HepG2 (cell line): ENCODE measurements around the gene IVD.

Source experiments
- EZH2 ChIP-seq: conservative IDR thresholded peaks from 2 replicates; pipeline ENCODE4 v1.6.1; 2012; ENCODE audit warnings: mild to moderate bottlenecking, low read depth, low read length, moderate library complexity
- MAFF ChIP-seq: IDR thresholded peaks from 2 replicates; pipeline ENCODE4 v1.6.1; 2011; ENCODE audit warnings: low read depth, low read length, improper control_type of control experiment
- POLR2A ChIP-seq, 2 experiments: IDR thresholded peaks; 2 replicates each; pipeline ENCODE4 v1.6.1; 2011; ENCODE audit warnings: low read depth in 2 of 2, low read length in 2 of 2, mild to moderate bottlenecking in 1 of 2, moderate library complexity in 1 of 2; ENCODE audit not compliant: insufficient read depth in 1 of 2
- TBP ChIP-seq: sonication (generic); formaldehyde crosslinking; IDR thresholded peaks from 2 replicates; pipeline ENCODE4 v1.5.0; 2020; ENCODE audit warnings: missing genetic modification reagents
- ZFP36 ChIP-seq: fragments of 150-350 bp; IDR thresholded peaks from 2 replicates; pipeline ENCODE4 v1.6.1; 2018; ENCODE audit warnings: borderline replicate concordance, low read length, low read depth; ENCODE audit not compliant: partially characterized antibody
- ZNF747 ChIP-seq: sonication (generic); formaldehyde crosslinking; IDR thresholded peaks from 2 replicates; pipeline ENCODE4 v1.8.1; 2023; ENCODE audit warnings: missing genetic modification reagents, mild to moderate bottlenecking, borderline replicate concordance
- ZNF772 ChIP-seq: sonication (generic); formaldehyde crosslinking; IDR thresholded peaks from 2 replicates; pipeline ENCODE4 v1.5.0; 2020; ENCODE audit warnings: mild to moderate bottlenecking, missing genetic modification reagents
- TF ChIP-seq, protein P1 (sequence below): sonication (generic); formaldehyde crosslinking; IDR thresholded peaks from 2 replicates; pipeline ENCODE4 v1.4.0; 2020; ENCODE audit warnings: missing genetic modification reagents
- TF ChIP-seq, protein P2 (sequence below): sonication (generic); formaldehyde crosslinking; IDR thresholded peaks from 2 replicates; pipeline ENCODE4 v1.5.0; 2020; ENCODE audit warnings: mild to moderate bottlenecking, missing genetic modification reagents, moderate library complexity
- TF ChIP-seq, protein P3 (sequence below), 2 experiments: sonication (generic) in 1 of 2; formaldehyde crosslinking in 1 of 2; IDR thresholded peaks; 2 replicates each; pipeline versions ENCODE4 v1.5.1 to v1.6.1; 2011 to 2020; ENCODE audit warnings: borderline replicate concordance in 1 of 2, low read depth in 1 of 2, low read length in 1 of 2, mild to moderate bottlenecking in 1 of 2, missing genetic modification reagents in 1 of 2, moderate library complexity in 1 of 2
- TF ChIP-seq, protein P4 (sequence below): sonication (generic); formaldehyde crosslinking; IDR thresholded peaks from 2 replicates; pipeline ENCODE4 v1.4.0; 2020; ENCODE audit warnings: missing genetic modification reagents

DNA sequence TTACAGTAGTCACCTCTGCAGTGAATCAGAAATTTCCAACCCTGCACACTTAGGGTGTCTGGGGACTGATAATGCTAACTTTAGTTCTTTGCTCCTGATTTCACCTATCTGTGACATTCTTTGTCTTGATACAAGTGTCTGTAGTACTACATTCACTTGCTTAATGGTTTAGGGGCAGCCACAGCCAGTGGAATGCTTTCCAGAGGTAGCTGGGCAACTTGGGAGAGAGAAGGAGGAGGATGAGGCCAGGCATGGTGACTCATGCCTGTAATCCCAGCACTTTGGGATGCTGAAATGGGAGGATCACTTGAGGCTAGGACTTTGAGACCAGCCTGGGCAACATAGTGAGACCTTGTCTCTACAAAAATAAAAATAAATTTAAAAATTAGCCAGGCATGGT lies 43.7 kb downstream of the IVD start:
- TF ChIP-seq, protein P1, sequence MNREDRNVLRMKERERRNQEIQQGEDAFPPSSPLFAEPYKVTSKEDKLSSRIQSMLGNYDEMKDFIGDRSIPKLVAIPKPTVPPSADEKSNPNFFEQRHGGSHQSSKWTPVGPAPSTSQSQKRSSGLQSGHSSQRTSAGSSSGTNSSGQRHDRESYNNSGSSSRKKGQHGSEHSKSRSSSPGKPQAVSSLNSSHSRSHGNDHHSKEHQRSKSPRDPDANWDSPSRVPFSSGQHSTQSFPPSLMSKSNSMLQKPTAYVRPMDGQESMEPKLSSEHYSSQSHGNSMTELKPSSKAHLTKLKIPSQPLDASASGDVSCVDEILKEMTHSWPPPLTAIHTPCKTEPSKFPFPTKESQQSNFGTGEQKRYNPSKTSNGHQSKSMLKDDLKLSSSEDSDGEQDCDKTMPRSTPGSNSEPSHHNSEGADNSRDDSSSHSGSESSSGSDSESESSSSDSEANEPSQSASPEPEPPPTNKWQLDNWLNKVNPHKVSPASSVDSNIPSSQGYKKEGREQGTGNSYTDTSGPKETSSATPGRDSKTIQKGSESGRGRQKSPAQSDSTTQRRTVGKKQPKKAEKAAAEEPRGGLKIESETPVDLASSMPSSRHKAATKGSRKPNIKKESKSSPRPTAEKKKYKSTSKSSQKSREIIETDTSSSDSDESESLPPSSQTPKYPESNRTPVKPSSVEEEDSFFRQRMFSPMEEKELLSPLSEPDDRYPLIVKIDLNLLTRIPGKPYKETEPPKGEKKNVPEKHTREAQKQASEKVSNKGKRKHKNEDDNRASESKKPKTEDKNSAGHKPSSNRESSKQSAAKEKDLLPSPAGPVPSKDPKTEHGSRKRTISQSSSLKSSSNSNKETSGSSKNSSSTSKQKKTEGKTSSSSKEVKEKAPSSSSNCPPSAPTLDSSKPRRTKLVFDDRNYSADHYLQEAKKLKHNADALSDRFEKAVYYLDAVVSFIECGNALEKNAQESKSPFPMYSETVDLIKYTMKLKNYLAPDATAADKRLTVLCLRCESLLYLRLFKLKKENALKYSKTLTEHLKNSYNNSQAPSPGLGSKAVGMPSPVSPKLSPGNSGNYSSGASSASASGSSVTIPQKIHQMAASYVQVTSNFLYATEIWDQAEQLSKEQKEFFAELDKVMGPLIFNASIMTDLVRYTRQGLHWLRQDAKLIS (CRISPR knock-in tag): no peak
- TF ChIP-seq EZH2 (no peak), ZFP36 (no peak), POLR2A (IDR thresholded peaks at IDR 0.05; ENCODE audit: insufficient read depth in 1 of 2, low read depth in 2 of 2, low read length in 2 of 2) (no peak), ZNF772 (CRISPR knock-in tag) (no peak), ZNF747 (CRISPR knock-in tag) (no peak), TBP (CRISPR knock-in tag) (no peak), MAFF (no peak)
- TF ChIP-seq, protein P2, sequence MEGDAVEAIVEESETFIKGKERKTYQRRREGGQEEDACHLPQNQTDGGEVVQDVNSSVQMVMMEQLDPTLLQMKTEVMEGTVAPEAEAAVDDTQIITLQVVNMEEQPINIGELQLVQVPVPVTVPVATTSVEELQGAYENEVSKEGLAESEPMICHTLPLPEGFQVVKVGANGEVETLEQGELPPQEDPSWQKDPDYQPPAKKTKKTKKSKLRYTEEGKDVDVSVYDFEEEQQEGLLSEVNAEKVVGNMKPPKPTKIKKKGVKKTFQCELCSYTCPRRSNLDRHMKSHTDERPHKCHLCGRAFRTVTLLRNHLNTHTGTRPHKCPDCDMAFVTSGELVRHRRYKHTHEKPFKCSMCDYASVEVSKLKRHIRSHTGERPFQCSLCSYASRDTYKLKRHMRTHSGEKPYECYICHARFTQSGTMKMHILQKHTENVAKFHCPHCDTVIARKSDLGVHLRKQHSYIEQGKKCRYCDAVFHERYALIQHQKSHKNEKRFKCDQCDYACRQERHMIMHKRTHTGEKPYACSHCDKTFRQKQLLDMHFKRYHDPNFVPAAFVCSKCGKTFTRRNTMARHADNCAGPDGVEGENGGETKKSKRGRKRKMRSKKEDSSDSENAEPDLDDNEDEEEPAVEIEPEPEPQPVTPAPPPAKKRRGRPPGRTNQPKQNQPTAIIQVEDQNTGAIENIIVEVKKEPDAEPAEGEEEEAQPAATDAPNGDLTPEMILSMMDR (CRISPR knock-in tag): no peak
- TF ChIP-seq, protein P3, sequence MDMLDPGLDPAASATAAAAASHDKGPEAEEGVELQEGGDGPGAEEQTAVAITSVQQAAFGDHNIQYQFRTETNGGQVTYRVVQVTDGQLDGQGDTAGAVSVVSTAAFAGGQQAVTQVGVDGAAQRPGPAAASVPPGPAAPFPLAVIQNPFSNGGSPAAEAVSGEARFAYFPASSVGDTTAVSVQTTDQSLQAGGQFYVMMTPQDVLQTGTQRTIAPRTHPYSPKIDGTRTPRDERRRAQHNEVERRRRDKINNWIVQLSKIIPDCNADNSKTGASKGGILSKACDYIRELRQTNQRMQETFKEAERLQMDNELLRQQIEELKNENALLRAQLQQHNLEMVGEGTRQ (IDR thresholded peaks at IDR 0.05; ENCODE audit: low read depth, low read length): no peak
- TF ChIP-seq, protein P3 (CRISPR knock-in tag; IDR thresholded peaks at IDR 0.05; ENCODE audit: borderline replicate concordance): no peak
- TF ChIP-seq, protein P4, sequence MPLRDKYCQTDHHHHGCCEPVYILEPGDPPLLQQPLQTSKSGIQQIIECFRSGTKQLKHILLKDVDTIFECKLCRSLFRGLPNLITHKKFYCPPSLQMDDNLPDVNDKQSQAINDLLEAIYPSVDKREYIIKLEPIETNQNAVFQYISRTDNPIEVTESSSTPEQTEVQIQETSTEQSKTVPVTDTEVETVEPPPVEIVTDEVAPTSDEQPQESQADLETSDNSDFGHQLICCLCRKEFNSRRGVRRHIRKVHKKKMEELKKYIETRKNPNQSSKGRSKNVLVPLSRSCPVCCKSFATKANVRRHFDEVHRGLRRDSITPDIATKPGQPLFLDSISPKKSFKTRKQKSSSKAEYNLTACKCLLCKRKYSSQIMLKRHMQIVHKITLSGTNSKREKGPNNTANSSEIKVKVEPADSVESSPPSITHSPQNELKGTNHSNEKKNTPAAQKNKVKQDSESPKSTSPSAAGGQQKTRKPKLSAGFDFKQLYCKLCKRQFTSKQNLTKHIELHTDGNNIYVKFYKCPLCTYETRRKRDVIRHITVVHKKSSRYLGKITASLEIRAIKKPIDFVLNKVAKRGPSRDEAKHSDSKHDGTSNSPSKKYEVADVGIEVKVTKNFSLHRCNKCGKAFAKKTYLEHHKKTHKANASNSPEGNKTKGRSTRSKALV: no peak
